Thyroid gland (tissue), 4 donors: ENCODE measurements around the gene CYP24A1. TPM values are rescaled to one million over a fixed set of nuclear protein-coding genes. Genes with fewer than 3 reads are reported as not detected.

Experiments
- DNase-seq, 2 donors: peaks; one replicate each; pipeline ENCODE4 v3.0.0-alpha.2; 2019
- H3K27ac ChIP-seq, 3 donors: fragments of 200-600 bp; sonication (generic); 1 replicate in 2 of 3; 2 replicates in 1 of 3; pipeline ENCODE4 v1.5.1; 2016 to 2019; ENCODE audit warnings: mild to moderate bottlenecking in 1 of 3, moderate library complexity in 1 of 3
- H3K27me3 ChIP-seq: fragments of 200-600 bp; sonication (generic); one replicate; pipeline ENCODE4 v1.5.1; 2019
- H3K36me3 ChIP-seq, 2 donors: fragments of 200-600 bp; sonication (generic); one replicate each; pipeline ENCODE4 v1.5.1; 2016 to 2019
- H3K4me1 ChIP-seq, 2 donors: fragments of 200-600 bp; sonication (generic); one replicate each; pipeline ENCODE4 v1.5.1; 2017 to 2019
- H3K4me3 ChIP-seq, 3 donors: fragments of 200-600 bp; sonication (generic); replicated peaks in 1 of 3; 1 replicate in 2 of 3; 2 replicates in 1 of 3; pipeline ENCODE4 v1.5.1; 2016; ENCODE audit warnings: mild to moderate bottlenecking in 1 of 3
- H3K9me3 ChIP-seq: fragments of 200-600 bp; sonication (generic); one replicate; pipeline ENCODE4 v1.5.1; 2017
- CTCF ChIP-seq, 6 experiments: fragments of 200-600 bp in 3 of 6; fragments of 450-650 bp in 3 of 6; sonication (generic) in 3 of 6; IDR thresholded peaks; one replicate each; pipeline ENCODE4 v1.5.1; 2016 to 2019; ENCODE audit warnings: antibody characterized with exemption in 6 of 6, mild to moderate bottlenecking in 2 of 6, inconsistent platforms in 1 of 6, moderate library complexity in 1 of 6
- POLR2A ChIP-seq, 2 donors: fragments of 450-650 bp; IDR thresholded peaks; one replicate each; pipeline ENCODE4 v1.6.1; 2017; ENCODE audit warnings: antibody characterized with exemption in 2 of 2, mild to moderate bottlenecking in 2 of 2, moderate library complexity in 1 of 2
- WGBS, 2 donors: methylation state at CpG; one replicate each; pipeline ENCODE4 v1.1.5; 2017; 5-methylcytosine and 5-hydroxymethylcytosine counted together
- intact Hi-C: fragments of 100-400 bp; cut with DNase I; formaldehyde crosslinking; loops from one replicate; pipeline ENCODE4 v1.15.1; 2023
- total RNA-seq, 4 donors: library from RNA; depleted of rRNA; stranded (reverse); fragments of >200 nt; gene quantifications; one replicate each; pipeline ENCODE4 v1.2.3, GENCODE V29; 2016

CYP24A1 gene
- total RNA-seq, 4 donors from 2014 or later: 0.44 to 6.6 (median 0.67) TPM; not detected in 1

- no peaks in the 10 kb centered on the region for H3K27me3 ChIP-seq
- intact Hi-C loops: no loop called here
- peak overlapping the region in 2 of 3 donors; percentile 2 to 40 for H3K27ac ChIP-seq
- H3K9me3 ChIP-seq: no peaks in the 10 kb centered on the region
- no peak overlapping the region for H3K4me3 ChIP-seq
- DNase-seq: peak; percentile 37 to 54
- H3K36me3 ChIP-seq: no peaks in the 10 kb centered on the region
- 61 to 69% methylated on average over 6 of the region's 6 CpGs for WGBS, 2 donors
- TF ChIP-seq CTCF (IDR thresholded peaks at IDR 0.05) (no peak), POLR2A (IDR thresholded peaks at IDR 0.05) (no peak)
- peaks cover 7 to 11% of the 10 kb centered on the region in 2 donors for H3K4me1 ChIP-seq
Observed at GRCh38 chr20:54140067-54140466, 33.7 kb downstream of the CYP24A1 start.

DNA sequence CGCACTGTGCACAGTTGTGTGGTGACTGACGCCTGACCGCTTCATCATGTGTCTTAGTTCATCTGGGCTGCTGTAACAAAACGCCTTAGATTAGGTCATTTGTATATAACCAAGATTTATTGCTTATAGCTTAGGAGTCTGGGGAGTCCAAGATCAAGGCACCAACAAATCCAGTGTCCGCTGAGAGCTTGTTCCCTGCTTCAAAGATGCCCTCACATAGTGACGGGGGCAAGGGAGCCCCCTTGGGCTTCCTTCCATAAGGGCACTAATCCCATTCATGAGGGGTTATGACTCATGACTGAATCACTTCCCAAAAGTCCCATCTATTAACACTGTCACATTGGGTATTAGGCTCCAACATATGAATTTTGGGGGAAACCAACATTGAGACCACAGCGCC lies 34.6 kb downstream of the CYP24A1 start:
- intact Hi-C loops: no loop called here
- Histone ChIP-seq H3K4me3 (no peak overlapping the region), H3K9me3 (no peaks in the 10 kb centered on the region), H3K27ac (peak overlapping the region in 1 of 3 donors; percentile 2), H3K36me3 (no peaks in the 10 kb centered on the region), H3K4me1 (peaks cover 7 to 11% of the 10 kb centered on the region in 2 donors), H3K27me3 (no peaks in the 10 kb centered on the region)
- TF ChIP-seq POLR2A (IDR thresholded peaks at IDR 0.05) (no peak), CTCF (IDR thresholded peaks at IDR 0.05) (no peak)
- 90 to 94% methylated on average over 7 of the region's 7 CpGs for WGBS, 2 donors
- no peak for DNase-seq

DNA sequence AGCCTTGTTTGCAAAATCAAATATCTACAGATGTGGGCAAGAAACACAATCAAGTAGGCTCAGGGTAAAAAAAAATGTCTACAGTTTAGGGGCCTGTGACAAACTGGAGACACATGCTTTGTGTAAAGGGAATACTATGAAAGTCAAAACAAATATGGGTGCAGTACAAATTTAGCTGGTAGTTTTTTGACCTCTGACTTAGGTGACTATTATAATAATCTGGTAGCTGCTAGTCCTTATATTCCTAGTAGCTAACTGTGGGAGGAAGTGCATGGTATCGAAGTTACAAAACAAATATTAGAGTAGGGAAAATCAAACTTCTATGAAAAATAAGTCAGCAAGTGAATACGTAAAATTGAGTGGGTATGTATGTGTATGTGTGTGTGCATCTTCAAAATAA lies 35.4 kb downstream of the CYP24A1 start:
- no peaks in the 10 kb centered on the region for H3K27me3 ChIP-seq
- peaks cover 8 to 11% of the 10 kb centered on the region in 2 donors for H3K4me1 ChIP-seq
- WGBS, 2 donors: 87 to 92% methylated on average over 2 of the region's 2 CpGs
- no peak for DNase-seq
- H3K27ac ChIP-seq: peak overlapping the region in 1 of 3 donors; percentile 29
- H3K4me3 ChIP-seq: no peak overlapping the region
- intact Hi-C loops: no loop called here
- H3K9me3 ChIP-seq: no peaks in the 10 kb centered on the region
- no peaks in the 10 kb centered on the region for H3K36me3 ChIP-seq
- TF ChIP-seq POLR2A (IDR thresholded peaks at IDR 0.05) (no peak), CTCF (IDR thresholded peaks at IDR 0.05) (no peak)

- DNase-seq: no peak
- Histone ChIP-seq H3K4me1 (peaks cover 15 to 20% of the 10 kb centered on the region in 2 donors), H3K27ac (no peak overlapping the region), H3K9me3 (no peaks in the 10 kb centered on the region), H3K36me3 (no peaks in the 10 kb centered on the region), H3K4me3 (no peak overlapping the region), H3K27me3 (no peaks in the 10 kb centered on the region)
- TF ChIP-seq CTCF (IDR thresholded peaks at IDR 0.05) (no peak), POLR2A (IDR thresholded peaks at IDR 0.05) (no peak)
- 74 to 85% methylated on average over 5 of the region's 5 CpGs for WGBS, 2 donors
- intact Hi-C loops: no loop called here
Observed at GRCh38 chr20:54137115-54137514, 36.7 kb downstream of the CYP24A1 start.

- Histone ChIP-seq H3K9me3 (no peaks in the 10 kb centered on the region), H3K4me3 (no peak overlapping the region), H3K27me3 (no peaks in the 10 kb centered on the region), H3K36me3 (no peaks in the 10 kb centered on the region), H3K4me1 (peaks cover 11 to 17% of the 10 kb centered on the region in 2 donors), H3K27ac (no peak overlapping the region)
- no peak for DNase-seq
- intact Hi-C loops: no loop called here
- 98 to 100% methylated on average over 2 of the region's 2 CpGs for WGBS, 2 donors
- no peak for TF ChIP-seq POLR2A (IDR thresholded peaks at IDR 0.05)
- TF ChIP-seq CTCF (IDR thresholded peaks at IDR 0.05): no peak
Observed at GRCh38 chr20:54134445-54135220, 39.2 kb downstream of the CYP24A1 start.
